HS-5 (cell line): Measurements from ENCODE around the gene SIRPA.

Experiments
- DNase-seq: peaks from one replicate; pipeline ENCODE4 v3.0.0-alpha.2; 2012; ENCODE audit warnings: low read depth

The SIRPA gene

GRCh38 chr20:1894951-1895673 lies at the start of gene SIRPA:
SIRPA (plus strand) TSS chr20:1895407; CDS start chr20:1895448, 41 bp downstream.
- DNase-seq: no peak

GRCh38 chr20:1845701-1846100 lies 49.5 kb upstream of the SIRPA start:
- no peak for DNase-seq

DNA sequence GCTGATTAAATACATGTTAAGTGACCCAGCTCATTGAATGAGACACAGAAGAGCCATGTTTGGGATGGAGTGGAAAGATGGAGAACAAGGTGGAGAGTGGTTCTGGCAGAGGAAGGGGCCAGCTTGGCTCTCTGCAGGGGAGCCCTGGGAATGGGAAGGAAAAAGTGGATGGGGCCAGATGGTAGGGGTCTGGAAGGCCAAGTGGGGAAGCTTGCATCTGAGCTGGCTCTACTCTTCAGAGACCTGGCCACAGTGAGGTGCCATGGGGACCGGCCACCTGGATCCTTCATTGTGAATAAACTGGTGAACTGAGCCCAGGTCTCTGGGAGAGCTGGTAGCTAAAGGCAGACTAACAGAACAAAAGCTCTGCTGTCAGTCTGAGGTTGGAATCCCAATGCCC lies 48.9 kb upstream of the SIRPA start:
- DNase-seq: no peak

- no peak for DNase-seq
Measured at GRCh38 chr20:1846876-1847275, 48.3 kb upstream of the SIRPA start.

DNA sequence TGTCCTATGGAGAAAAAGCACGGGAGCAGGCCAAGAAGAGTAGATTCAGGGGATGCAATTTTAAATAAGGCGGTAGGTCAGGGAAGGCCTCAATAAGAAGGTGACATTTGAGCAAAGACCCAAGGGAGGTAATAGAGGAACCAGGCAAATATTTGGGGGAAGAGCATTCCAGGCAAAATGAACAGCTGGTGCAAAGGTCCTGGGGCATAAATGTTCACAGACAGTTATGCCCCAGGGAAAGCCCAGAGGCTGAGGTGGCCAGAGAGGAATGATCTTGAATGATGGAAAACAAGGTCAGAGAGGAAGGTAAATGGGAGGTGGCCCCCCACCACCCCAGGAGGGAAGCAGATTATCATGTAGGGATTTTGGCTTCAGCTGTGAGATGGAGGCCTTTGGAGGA lies 47.4 kb upstream of the SIRPA start:
- DNase-seq: no peak

DNA sequence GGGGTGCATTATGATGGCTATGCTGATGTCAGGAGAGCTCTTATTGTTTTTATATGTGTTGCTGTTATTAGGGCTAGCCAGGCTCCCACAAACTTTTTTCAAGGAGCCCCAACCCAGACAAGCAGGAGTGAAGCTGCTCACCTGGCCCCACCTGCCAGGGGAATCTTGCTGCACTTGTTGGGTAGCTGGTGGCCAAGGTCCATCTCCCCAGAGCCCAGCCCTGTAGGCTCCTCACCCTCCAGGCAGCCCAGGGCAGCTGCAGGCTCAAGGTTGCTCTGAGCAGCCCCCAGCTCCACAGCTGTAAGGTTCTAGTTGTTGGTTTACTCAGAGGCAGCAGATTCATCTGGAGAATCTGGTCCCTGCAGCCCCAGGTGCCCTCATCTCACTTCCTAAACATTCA lies 46.8 kb upstream of the SIRPA start:
- DNase-seq: no peak

GRCh38 chr20:1851396-1851795 lies 43.8 kb upstream of the SIRPA start:
- no peak for DNase-seq

DNA sequence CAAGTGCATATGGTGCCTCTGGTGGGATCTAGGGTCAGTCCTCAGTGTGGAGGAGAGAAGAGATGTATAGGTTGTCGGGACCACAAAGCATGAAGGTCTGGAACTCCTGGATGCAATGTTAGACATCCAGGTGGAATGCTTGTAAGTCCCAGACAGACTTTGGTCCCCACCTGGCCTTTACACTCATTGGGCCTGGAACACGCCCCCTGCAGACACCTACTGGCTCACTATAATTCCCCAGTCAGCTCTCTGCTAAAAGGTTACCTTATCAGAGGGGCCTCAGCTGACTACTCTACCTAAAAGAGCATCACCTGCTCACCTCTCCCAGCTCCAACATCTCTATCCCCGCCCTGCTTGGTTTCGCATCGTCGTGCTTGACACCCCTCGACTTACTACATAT lies 41.7 kb upstream of the SIRPA start:
- DNase-seq: no peak

DNA sequence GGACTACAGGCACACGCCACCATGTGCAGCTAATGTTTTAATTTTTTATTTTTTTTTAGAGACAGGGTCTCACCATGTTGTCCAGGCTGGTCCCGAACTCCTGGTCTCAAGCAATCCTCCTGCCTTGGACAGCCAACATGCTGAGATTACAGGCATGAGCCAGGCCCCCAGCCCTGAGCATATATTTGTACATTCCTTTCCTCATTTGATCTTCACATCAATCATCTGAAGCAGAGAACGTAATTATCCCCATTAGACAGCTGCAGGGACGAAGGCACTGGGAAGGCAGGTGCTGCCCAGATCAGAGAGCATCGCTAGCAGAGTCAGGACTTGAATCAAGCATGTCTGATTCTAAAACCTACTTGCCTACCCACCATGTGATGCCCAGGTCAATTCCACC lies 41.0 kb upstream of the SIRPA start:
- DNase-seq: no peak

DNA sequence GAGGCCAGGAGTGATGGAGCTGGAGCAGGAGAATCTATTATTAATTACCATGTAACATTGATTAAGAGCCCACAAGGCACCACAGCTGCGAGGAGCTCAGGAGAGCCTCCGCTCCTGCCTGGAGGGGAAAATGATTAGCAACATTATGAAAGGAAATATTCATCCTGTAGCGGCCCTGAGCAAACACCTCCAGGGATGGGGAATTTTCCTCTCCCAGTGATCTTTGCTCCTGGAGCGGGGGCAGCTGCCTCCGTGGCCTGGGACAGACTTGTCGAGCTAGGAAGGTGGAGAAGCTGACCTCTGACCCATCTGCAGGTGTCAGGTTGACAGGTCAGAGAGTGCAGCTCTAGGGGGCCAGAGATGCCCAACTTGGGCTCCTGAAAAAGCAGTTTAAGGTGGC lies 40.1 kb upstream of the SIRPA start:
- no peak for DNase-seq

GRCh38 chr20:1855690-1856089 lies 39.5 kb upstream of the SIRPA start:
- no peak for DNase-seq

GRCh38 chr20:1856424-1856823 lies 38.8 kb upstream of the SIRPA start:
- DNase-seq: no peak

GRCh38 chr20:1857466-1857865 lies 37.7 kb upstream of the SIRPA start:
- no peak for DNase-seq

- no peak for DNase-seq
Measured at GRCh38 chr20:1858871-1859270, 36.3 kb upstream of the SIRPA start.

GRCh38 chr20:1860446-1860845 lies 34.8 kb upstream of the SIRPA start:
- peak; percentile 35 for DNase-seq

DNA sequence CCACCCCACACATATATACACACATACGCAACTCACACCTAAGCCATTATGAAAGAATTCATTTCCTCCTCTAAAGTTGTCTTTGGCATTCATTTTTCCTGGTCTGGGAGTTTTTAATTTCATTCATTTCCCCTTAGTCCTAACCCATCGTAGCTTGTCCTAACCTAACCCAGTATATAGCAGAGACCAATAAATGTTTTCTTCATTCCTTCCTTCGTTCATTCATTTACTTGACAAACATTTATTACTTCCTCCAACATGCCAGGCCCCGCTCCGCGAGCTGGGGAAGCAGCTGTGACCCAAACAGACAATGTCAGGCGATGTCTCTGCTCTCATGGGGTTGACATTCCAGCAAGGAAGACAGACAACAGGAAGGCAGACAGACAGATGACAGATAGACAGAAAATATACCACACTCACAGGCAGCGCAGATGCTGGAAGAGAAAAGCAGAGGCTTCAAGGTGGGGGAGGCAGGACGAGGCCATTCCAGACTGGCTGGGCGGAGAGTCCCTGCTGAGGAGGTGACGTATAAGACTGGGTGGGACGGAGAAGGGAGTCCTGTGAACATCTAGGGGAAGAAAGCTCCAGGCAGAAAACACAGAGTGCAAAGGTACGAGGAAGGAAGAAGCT lies 33.7 kb upstream of the SIRPA start:
- DNase-seq: no peak

- DNase-seq: no peak
Measured at GRCh38 chr20:1861996-1862662, 33.1 kb upstream of the SIRPA start.

DNA sequence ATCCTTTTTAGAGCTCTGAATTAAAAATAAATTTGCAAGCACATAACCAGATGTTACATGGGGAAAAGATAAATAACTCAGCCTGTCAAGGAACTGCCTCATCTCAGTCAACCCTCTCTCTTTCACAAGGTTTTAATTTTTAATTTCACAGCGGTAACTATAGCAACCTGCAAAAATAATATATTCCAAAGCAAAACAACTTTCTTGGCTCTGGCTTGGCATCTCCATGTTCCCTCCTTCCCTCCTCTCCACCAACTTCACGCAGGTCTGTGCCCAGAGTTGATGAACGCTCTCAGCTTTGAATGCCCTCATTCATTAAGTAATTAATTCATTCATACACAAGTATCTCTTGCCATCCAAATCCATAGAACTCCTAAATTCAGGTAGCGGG lies 32.5 kb upstream of the SIRPA start:
- DNase-seq: no peak

- no peak for DNase-seq
Measured at GRCh38 chr20:1863296-1863695, 31.9 kb upstream of the SIRPA start.

DNA sequence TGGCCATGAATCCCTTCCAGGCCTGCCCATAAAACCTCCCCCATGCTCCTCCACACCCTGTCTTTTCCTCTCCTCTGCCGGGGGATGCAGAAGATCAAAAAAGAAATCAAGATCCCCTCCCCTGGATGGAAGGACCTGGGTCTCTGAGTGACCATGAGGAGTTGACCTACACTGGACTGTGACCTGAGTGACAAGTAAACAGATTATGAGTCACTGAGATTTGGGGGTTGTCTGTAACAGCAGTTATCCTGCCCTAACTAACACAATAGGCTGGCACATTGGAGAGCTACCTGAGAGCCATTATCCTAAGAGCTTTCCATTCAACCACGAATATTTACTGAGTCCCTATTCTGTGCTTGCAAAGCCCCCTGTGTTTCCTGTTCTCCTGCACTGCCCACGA lies 28.4 kb upstream of the SIRPA start:
- no peak for DNase-seq

DNA sequence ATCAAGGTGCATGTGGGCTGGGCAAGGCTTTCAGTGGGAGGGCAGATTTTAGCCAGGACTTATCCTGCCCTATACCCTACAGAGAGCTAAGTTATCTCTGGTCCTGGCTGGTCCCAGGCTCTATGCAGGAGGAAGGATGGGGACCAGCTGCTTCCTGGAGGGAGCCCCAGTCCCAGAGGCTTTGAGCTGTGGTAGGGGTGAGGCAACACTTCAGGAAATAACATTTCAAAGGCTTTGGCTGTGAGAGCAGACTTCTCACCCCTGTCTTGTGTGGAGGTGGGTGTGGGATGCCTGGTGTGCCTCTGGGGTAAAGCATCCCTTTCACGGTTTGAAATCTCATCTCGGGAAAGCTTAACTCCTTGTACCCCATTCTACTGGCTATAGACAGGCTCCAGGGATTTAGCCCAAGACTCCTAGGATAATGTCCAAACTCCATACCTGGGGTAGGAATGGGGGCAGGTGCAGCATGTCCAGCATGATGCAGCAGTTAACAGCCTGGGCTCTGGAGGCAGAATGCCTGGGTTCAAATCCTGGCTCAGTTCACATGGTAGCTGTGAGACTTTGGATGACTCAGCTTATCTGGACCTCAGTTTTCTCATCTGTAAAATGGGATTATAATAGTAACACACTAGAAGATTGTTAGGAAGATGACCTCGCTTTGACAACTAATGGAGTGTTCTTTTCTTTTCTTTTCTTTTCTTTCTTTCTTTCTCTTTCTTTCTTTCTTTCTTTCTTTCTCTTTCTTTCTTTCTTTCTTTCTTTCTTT lies 27.5 kb upstream of the SIRPA start:
- DNase-seq: no peak

GRCh38 chr20:1868856-1869255 lies 26.4 kb upstream of the SIRPA start:
- DNase-seq: no peak

- no peak for DNase-seq
Measured at GRCh38 chr20:1870323-1870722, 24.9 kb upstream of the SIRPA start.
